ENCODE measurements around the gene EIF2AK2.

EIF2AK2 gene

DNA sequence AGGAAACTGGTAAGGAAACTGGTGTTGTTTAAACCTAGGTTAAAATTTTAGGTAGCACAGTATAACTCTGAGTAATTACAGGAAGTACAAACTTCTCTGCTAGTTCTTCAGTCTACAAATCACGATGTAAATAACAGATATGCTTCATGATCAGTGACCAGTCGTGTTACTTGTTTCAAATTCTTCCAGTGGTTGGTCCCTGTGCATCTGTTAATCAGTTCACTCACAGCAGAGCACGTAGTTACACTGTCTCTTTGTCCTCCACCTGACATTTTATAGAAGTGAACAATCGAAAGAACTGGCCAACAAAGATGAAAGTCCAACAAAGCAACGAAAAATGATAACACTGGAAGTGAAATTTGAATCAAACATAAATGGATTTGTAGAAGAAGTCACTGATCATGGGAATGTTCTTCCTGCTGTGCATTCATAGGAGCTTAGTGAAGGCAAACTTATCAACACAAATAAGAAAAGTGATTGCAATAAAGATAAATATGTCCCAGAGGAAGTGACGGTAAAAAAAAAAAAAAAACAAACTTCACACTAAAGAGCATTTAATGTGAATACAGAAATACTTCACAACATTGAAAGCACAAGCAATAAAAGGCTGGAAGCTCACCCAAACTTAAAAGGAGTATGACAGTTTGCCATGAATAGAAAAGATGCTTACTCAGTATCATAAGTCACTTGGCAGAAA is 7.0 kb downstream of the EIF2AK2 start:
- no peak overlapping the region for H3K4me3 ChIP-seq (ENCODE audit: low read length)
- TF ChIP-seq ZNF274 (IDR thresholded peaks at IDR 0.05; ENCODE audit: low read depth, low read length): no peak

DNA sequence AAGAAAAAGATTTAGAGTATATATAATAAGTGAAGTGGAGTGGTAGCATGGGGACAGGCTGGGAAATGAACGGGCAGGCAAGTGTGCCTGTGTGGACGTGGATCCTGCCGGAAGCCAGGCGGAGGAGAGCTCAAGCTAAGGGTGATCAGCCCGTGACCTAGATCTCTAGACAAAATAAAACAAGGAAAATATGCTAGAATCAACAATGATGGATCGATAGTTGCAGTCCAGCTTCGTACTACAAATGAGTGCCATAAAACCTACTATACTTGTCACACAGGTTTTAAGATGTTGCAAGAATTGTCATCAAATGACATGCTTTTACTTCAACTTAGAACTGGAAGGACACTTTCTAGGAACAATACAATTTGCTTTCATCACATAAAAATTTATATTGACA is 8.5 kb downstream of the EIF2AK2 start:
- TF ChIP-seq ZNF274 (IDR thresholded peaks at IDR 0.05; ENCODE audit: low read depth, low read length): no peak
- H3K4me3 ChIP-seq (ENCODE audit: low read length): no peak overlapping the region

DNA sequence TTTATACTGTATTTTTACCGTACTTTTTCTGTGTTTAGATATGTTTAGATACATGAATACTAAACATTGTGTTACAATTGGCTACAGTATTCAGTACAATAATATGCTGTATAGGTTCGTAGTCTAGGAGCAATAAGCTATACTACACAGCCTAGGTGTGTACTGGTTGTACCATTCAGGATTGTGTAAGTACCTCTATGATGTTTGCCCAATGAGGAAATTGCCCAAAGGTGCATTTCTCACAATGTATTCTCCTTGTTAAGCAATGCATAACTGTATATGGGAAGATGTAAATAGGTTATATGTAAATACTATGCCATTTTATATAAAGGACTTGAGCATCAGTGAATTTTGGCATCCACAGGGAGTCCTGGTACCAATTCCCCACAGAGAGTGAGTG is 10.7 kb downstream of the EIF2AK2 start:
- TF ChIP-seq ZNF274 (IDR thresholded peaks at IDR 0.05; ENCODE audit: low read depth, low read length): no peak
- H3K4me3 ChIP-seq (ENCODE audit: low read length): no peak overlapping the region

DNA sequence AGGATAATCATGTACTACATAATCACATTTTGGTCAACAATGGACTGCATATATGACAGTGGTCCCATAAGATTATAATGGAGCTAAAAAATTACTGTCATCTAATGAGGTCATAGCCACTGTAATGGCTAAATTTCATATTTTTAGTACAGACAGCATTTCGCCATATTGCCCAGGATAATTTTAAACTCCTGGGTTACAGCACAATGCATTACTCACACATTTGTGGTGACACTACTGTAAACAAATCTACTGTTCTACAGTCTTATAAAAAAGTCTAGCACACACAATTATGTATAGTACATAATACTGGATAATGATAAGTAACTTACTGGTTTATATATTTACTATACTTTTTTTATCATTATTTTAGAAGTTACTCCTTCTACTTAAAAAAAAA is 12.8 kb downstream of the EIF2AK2 start:
- no peak for TF ChIP-seq ZNF274 (IDR thresholded peaks at IDR 0.05; ENCODE audit: low read depth, low read length)
- no peak overlapping the region for H3K4me3 ChIP-seq (ENCODE audit: low read length)

DNA sequence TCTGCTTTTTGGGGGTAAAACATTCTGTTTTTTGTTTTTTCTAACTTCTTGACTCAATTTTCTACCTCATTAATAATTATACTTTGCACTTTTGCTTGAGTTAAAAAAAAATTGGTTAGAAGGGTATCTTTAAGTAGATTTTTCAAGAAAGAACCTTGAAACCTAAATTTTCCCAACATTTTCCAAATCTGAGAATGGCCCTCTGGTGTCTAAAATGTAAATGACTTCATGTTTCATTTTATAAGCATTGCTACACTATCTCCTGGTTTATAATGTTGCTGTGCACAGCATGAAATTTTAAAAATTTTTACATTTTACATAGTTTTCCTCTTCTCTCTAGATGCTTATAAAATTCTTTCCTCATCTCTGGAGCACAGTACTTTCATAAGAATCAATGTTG is 14.2 kb downstream of the EIF2AK2 start:
- H3K4me3 ChIP-seq (ENCODE audit: low read length): no peak overlapping the region
- TF ChIP-seq ZNF274 (IDR thresholded peaks at IDR 0.05; ENCODE audit: low read depth, low read length): no peak

DNA sequence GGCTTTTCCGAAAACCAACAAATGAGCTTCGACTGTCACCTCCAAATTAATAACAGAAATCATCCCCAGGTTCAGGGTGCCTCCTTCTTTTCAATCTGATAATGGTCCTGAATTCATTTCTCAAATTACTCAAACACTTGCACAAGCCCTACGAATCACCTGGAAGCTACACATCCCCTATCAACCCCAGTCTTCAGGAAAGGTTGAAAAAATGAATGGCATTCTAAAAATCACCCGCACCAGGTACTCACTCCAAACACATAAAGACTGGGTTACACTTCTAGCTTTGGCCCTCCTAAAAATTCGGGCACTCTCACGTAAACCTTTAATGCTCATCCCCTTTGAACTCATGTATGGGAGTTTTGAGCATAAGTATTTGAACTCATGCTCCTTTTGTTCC is 23.9 kb downstream of the EIF2AK2 start:
- no peak for TF ChIP-seq ZNF274 (IDR thresholded peaks at IDR 0.05; ENCODE audit: low read depth, low read length)
- H3K4me3 ChIP-seq (ENCODE audit: low read length): no peak overlapping the region

DNA sequence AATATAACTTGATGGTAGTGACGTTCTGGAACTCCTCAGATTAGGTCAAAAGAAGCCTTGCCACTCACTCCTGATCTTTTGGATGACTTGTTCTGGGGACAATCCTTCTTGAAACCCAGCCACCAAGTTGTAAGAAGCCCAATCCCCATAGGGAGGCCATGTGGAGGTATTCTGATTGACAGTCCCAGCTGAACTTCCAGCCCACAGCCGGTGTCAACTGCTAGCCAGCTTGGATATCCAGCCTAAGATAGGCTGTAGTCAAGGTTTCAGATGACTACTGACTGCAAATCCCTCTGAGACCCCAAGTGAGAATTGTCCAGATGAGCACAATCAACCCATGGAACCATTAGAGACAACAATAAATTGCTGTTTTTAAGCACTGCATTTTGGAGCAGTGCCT is 31.4 kb downstream of the EIF2AK2 start:
- no peak for TF ChIP-seq ZNF274 (IDR thresholded peaks at IDR 0.05; ENCODE audit: low read depth, low read length)
- H3K4me3 ChIP-seq (ENCODE audit: low read length): no peak overlapping the region

DNA sequence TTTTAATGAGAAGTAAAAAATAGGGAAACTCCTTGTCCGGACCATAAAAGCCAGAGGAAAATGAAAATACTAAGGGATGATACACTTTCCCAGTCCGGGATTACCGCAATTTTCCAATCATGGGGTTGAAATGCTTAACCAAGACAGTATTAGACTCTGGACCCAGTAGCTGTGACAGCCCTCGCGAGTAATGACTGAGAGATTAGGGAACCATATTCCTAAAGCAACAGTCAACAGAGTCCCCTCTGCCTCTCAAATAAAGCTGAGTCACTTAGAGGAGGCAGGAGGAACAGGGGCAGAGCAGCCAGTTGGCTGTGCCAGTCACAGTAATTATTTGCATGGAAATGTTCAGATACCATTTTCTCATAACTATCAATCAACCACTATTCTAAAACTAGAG is 37.6 kb downstream of the EIF2AK2 start:
- H3K4me3 ChIP-seq (ENCODE audit: low read length): no peak overlapping the region
- no peak for TF ChIP-seq ZNF274 (IDR thresholded peaks at IDR 0.05; ENCODE audit: low read depth, low read length)

DNA sequence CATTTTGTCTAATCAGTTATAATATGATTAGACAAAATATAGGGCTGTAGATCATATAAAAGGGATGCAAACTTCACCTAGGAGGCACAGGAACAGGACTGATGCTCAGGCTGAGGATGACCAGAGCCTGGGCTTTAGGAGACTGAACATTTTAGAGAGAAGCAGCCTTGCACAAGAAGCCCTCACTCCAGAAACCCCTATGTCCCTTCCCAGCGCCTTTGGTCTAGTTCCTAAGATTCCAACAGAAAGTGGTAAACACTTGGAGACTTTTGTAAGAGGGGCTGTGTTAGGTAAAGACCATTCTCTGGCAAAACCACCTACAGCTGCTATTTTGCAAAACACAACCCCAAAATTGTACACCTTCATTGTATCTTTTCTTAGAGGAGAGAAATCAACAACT is 39.2 kb downstream of the EIF2AK2 start:
- no peak for TF ChIP-seq ZNF274 (IDR thresholded peaks at IDR 0.05; ENCODE audit: low read depth, low read length)
- no peak overlapping the region for H3K4me3 ChIP-seq (ENCODE audit: low read length)

DNA sequence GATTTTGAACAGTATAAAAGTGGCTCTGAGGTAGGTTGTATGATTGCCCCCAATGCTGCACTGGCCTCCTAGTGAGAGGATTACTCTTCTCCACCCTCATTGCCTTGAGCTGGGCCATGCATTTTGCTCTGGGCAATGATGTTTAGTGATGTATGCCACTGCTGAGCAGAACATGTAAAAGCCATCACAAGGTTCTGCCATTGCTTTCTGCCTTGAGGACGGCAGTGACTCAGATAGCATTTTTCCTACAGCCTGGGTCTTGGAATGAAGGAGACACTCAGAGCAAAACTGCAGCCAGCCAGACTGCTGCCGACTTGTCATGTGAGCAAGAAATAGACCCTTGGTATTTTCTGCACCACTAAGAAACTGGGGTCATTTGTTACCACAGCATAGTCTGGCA is 44.8 kb downstream of the EIF2AK2 start:
- no peak for TF ChIP-seq ZNF274 (IDR thresholded peaks at IDR 0.05; ENCODE audit: low read depth, low read length)
- H3K4me3 ChIP-seq (ENCODE audit: low read length): no peak overlapping the region

DNA sequence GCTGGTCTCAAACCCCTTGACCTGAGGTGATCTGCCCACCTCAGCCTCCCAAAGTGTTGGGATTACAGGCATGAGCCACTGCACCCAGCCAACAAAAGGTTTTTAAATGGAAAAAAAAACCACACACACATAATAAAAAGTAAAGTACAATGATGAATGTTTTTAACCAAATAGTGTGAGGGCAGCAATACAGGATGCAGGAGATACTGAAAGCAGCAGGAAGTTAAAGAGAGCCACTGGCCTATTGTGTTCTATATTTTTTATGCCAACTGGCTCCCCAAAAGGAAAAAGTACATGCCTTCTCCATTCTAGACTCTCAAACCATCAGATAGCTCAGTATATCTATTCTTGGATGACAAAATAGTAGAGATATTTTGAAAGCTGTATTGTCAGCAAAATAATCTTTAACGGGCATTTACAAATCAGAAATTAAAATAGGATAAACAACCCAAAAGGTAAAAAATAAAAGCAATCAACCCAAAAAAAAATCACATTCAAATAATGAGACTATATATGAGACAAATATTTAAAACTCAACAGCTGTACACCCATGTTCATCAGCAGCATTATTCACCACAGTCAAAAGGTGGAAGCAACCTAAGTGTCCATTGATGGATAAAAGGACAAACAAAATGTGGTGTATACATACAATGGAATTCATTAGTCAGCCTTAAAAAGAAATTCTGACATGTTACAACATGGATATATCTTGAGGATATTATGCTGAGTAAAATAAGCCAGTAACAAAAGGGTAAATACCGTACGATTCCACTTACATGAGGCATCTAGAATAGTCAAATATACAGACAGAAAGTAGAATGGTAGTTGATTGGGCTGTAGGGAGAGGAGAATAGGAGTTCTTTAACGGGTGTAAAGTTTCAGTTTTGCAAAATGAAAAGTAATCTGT is 46.2 kb downstream of the EIF2AK2 start:
- no peak overlapping the region for H3K4me3 ChIP-seq (ENCODE audit: low read length)
- TF ChIP-seq ZNF274 (IDR thresholded peaks at IDR 0.05; ENCODE audit: low read depth, low read length): no peak

DNA sequence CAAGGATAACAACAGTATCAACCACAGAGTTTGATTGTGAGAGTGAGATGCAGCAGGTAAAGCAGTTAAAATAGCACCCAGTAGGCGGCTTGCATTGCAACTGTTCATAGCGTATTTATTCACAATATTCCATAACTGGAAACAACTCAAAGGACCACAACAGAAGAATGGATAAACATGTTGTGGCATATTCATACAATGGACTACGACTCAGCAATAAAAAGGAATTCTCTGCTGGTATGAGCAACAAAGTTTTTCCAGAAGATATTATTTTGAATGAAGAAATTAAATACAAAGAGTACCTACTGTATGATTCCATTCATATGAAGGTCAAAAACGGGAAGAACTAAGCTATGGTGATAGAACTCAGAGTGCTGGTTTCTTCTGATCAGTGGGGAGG is 47.3 kb downstream of the EIF2AK2 start:
- no peak overlapping the region for H3K4me3 ChIP-seq (ENCODE audit: low read length)
- TF ChIP-seq ZNF274 (IDR thresholded peaks at IDR 0.05; ENCODE audit: low read depth, low read length): no peak

DNA sequence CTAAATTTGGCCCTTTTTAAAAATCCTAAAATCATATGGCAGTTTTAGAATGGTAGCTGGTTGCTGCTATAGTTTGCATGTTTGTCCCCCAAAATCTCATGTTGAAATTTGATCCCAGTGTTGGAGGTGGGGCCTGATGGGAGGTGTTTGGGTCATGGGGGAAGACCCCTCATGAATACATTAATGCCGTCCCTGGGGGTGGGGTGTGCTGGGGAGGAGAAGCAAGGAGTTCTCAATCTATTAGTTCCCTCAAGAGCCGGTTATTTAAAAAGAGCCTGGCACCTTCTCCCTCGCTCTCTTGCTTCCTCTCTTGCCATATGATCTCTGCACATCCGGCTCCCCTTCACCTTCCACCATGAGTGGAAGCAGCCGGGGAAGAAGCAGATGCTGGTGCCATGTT is 51.6 kb downstream of the EIF2AK2 start:
- TF ChIP-seq ZNF274 (IDR thresholded peaks at IDR 0.05; ENCODE audit: low read depth, low read length): no peak

DNA sequence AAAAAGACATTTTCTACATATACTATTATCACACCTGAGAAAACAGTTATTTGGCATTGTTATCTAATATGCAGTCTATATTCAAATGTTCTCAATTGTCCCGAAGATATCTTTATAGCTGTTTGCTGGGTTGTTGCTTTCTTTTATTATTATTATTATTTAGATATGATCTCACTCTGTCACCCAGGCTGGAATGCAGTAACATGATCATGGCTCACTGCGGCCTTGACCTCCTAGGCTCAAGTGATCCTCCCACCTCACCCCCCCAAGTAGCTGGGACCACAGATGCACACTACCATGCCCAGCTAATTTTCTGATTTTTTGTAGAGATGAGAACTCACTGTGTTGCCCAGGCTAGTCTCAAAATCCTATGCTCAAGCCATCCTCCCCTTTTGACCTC is 52.6 kb downstream of the EIF2AK2 start:
- TF ChIP-seq ZNF274 (IDR thresholded peaks at IDR 0.05; ENCODE audit: low read depth, low read length): no peak
- H3K4me3 ChIP-seq (ENCODE audit: low read length): no peak overlapping the region

More for the DNA sequence above, 51.6 kb downstream of the EIF2AK2 start:
- no peak overlapping the region for H3K4me3 ChIP-seq (ENCODE audit: low read length)

DNA sequence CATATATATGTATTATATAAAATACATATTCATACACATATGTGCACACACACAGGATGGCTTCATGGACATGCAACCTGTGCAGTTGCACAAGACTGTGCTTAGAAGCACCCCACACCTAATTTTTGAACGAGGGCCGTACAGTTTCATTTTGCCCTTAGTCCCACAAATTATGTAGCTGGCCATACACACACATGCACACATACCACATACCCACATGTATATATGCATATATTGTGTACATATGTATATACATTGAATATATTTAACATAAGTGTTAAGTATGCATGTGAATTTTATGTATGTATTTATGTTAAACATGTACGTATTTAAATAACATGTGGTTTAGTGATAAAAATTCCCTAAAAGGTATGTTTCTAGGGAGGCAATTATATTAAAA is 54.2 kb downstream of the EIF2AK2 start:
- no peak for TF ChIP-seq ZNF274 (IDR thresholded peaks at IDR 0.05; ENCODE audit: low read depth, low read length)
- no peak overlapping the region for H3K4me3 ChIP-seq (ENCODE audit: low read length)
